GM23248 (cell line): ENCODE measurements around the gene GGA2. TPM values are rescaled to one million over a fixed set of nuclear protein-coding genes. Genes with fewer than 3 reads are reported as not detected.
"Not testable (repeated sequence)": the region's sequence is repeated elsewhere in the genome, so short reads cannot be mapped to it uniquely, and the experiment has no call there.

Source experiments
- DNase-seq: peaks from one replicate; pipeline ENCODE4 v3.0.0-alpha.2; 2015
- H2AFZ ChIP-seq: fragments of 200-600 bp; sonication (generic); 2 replicates; pipeline ENCODE4 v1.6.1; 2016; ENCODE audit warnings: antibody characterized with exemption
- H3F3A ChIP-seq: fragments of 200-600 bp; sonication (generic); 2 replicates; pipeline ENCODE4 v1.6.1; 2016; ENCODE audit warnings: mild to moderate bottlenecking, antibody characterized with exemption, mixed run types; ENCODE audit not compliant: insufficient read depth
- H3K27ac ChIP-seq: fragments of 200-600 bp; sonication (generic); 2 replicates; pipeline ENCODE4 v1.5.1; 2016; ENCODE audit warnings: mild to moderate bottlenecking
- H3K27me3 ChIP-seq: fragments of 200-600 bp; sonication (generic); replicated peaks from 2 replicates; pipeline ENCODE4 v1.6.1; 2016; ENCODE audit warnings: mild to moderate bottlenecking; ENCODE audit not compliant: insufficient read depth
- H3K36me3 ChIP-seq: fragments of 200-600 bp; sonication (generic); 2 replicates; pipeline ENCODE4 v1.6.1; 2016; ENCODE audit warnings: low read depth, mild to moderate bottlenecking
- H3K4me1 ChIP-seq: fragments of 200-600 bp; sonication (generic); 2 replicates; pipeline ENCODE4 v1.6.1; 2016; ENCODE audit warnings: mild to moderate bottlenecking; ENCODE audit not compliant: insufficient read depth
- H3K4me2 ChIP-seq: fragments of 200-600 bp; sonication (generic); one replicate; pipeline ENCODE4 v1.6.1; 2016; ENCODE audit warnings: mild to moderate bottlenecking; ENCODE audit not compliant: unreplicated experiment
- H3K4me3 ChIP-seq: fragments of 200-600 bp; sonication (generic); 2 replicates; pipeline ENCODE4 v1.5.1; 2016; ENCODE audit warnings: mild to moderate bottlenecking
- H3K79me2 ChIP-seq: fragments of 200-600 bp; sonication (generic); 2 replicates; pipeline ENCODE4 v1.6.1; 2016; ENCODE audit warnings: mild to moderate bottlenecking; ENCODE audit not compliant: insufficient read depth
- H3K9ac ChIP-seq: fragments of 200-600 bp; sonication (generic); 2 replicates; pipeline ENCODE4 v1.6.1; 2016; ENCODE audit warnings: mild to moderate bottlenecking
- H3K9me2 ChIP-seq: fragments of 200-600 bp; sonication (generic); 2 replicates; pipeline ENCODE4 v1.6.1; 2016; ENCODE audit warnings: mixed run types, mild to moderate bottlenecking, moderate library complexity; ENCODE audit not compliant: insufficient read depth
- H3K9me3 ChIP-seq: fragments of 200-600 bp; sonication (generic); one replicate; pipeline ENCODE4 v1.6.1; 2017; ENCODE audit warnings: low read depth
- H4K20me1 ChIP-seq: fragments of 200-600 bp; sonication (generic); 2 replicates; pipeline ENCODE4 v1.6.0; 2016; ENCODE audit not compliant: insufficient read depth
- EZH2 ChIP-seq: fragments of 200-600 bp; sonication (generic); IDR thresholded peaks from 2 replicates; pipeline ENCODE4 v1.6.1; 2018; ENCODE audit warnings: antibody characterized with exemption, mild to moderate bottlenecking; ENCODE audit not compliant: insufficient read depth, poor library complexity, severe bottlenecking
- EZH2phosphoT487 ChIP-seq: fragments of 200-600 bp; sonication (generic); IDR thresholded peaks from 2 replicates; pipeline ENCODE4 v1.6.1; 2018; ENCODE audit warnings: antibody characterized with exemption, moderate library complexity, mild to moderate bottlenecking, low read depth; ENCODE audit not compliant: insufficient read depth
- WGBS, 2 experiments: methylation state at CpG; one replicate each; pipeline ENCODE4 v1.1.6; 2015 to 2017; ENCODE audit warnings: low lambda C conversion rate in 2 of 2, low coverage in 1 of 2; ENCODE audit errors: missing lambda C conversion rate in 2 of 2; 5-methylcytosine and 5-hydroxymethylcytosine counted together
- in situ Hi-C: fragments of 300-500 bp; cut with MboI; formaldehyde crosslinking; loops from 2 replicates; pipeline ENCODE4 v1.15.0; 2020
- polyA plus RNA-seq: library from polyadenylated mRNA; unstranded; fragments of >200 nt; fragmentation: Nextera tagmentation; extraction: Ambion mirVana; gene quantifications from 2 replicates; pipeline ENCODE4 v1.2.1, GENCODE V29; 2016
- total RNA-seq: library from RNA; depleted of rRNA; stranded (reverse); fragments of >200 nt; shearing (Covaris generic); gene quantifications from 2 replicates; pipeline ENCODE4 v1.2.3, GENCODE V29; 2014

The GGA2 gene
- total and polyA plus RNA-seq, 2 experiments from 2014 or later = 9.6 to 17.7 TPM

DNA sequence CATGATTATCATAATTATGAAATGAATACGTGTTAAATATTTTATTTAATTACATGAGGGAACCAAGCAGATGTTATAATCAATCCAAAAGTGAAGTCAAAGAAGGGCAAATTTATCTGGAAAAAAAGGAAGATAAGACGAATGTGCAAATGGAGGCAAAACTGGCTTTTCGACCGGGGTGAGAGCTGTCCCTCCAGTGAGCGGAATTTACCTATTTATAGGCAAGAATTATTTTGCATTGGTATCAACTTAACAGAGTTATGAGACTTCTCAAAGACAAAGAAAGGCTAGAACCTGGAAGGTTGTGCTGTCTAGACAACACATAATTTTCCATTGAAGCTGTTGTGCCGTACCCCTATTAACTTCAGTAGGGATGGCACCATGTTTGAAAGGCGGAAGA lies 1.4 kb upstream of the GGA2 start:
- no peaks in the 10 kb centered on the region for H3K36me3 ChIP-seq
- H2AFZ ChIP-seq = no peak overlapping the region
- H3K9me3 ChIP-seq = no peaks in the 10 kb centered on the region
- no peak overlapping the region for H3K27ac ChIP-seq
- no peak overlapping the region for H3K4me2 ChIP-seq
- peaks cover 10% of the 10 kb centered on the region; the same call in 1 of the 2 replicates for H4K20me1 ChIP-seq
- H3F3A ChIP-seq = no peaks in the 10 kb centered on the region
- H3K9ac ChIP-seq = no peak overlapping the region
- TF ChIP-seq EZH2phosphoT487 (no peak), EZH2 (no peak)
- H3K79me2 ChIP-seq = peaks cover 27% of the 10 kb centered on the region
- 93 to 95% methylated on average over 7 of the region's 7 CpGs for WGBS, 2 experiments
- no peaks in the 10 kb centered on the region for H3K9me2 ChIP-seq
- no peaks in the 10 kb centered on the region for H3K27me3 ChIP-seq
- DNase-seq = no peak
- H3K4me1 ChIP-seq = peaks cover 13% of the 10 kb centered on the region; the same call in 1 of the 2 replicates
- in situ Hi-C loops = no loop called here
- H3K4me3 ChIP-seq = no peak overlapping the region

DNA sequence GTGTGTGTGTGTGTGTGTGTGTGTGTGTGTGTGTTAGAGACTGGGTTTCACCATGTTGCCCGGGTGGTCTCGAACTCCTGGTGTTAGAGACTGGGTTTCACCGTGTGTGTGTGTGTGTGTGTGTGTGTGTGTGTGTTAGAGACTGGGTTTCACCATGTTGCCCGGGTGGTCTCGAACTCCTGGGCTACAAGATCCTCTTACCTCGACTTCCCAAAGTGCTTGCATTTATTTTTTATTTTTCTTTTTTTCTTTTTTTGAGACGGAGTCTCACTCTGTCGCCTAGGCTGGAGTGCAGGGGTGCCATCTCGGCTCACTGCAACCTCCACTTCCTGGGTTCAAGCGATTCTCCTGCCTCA lies 599 bp upstream of the GGA2 start:
- peak overlapping the region; percentile 81 for H3K9ac ChIP-seq
- H3K79me2 ChIP-seq = peaks cover 33% of the 10 kb centered on the region
- DNase-seq, H3K36me3 ChIP-seq, H3K27ac ChIP-seq, H3K9me3 ChIP-seq, H3K9me2 ChIP-seq, in situ Hi-C loops, H3F3A ChIP-seq, H3K27me3 ChIP-seq: not testable (repeated sequence)
- peaks cover 13% of the 10 kb centered on the region; the same call in 1 of the 2 replicates for H4K20me1 ChIP-seq
- peak overlapping the region; percentile 96 for H3K4me2 ChIP-seq
- H3K4me1 ChIP-seq = peaks cover 13% of the 10 kb centered on the region
- H3K4me3 ChIP-seq = peak overlapping the region; percentile 79
- peak overlapping the region; percentile 76 for H2AFZ ChIP-seq
- WGBS, 2 experiments = 66 to 78% methylated on average over 6 to 10 of the region's 10 CpGs

DNA sequence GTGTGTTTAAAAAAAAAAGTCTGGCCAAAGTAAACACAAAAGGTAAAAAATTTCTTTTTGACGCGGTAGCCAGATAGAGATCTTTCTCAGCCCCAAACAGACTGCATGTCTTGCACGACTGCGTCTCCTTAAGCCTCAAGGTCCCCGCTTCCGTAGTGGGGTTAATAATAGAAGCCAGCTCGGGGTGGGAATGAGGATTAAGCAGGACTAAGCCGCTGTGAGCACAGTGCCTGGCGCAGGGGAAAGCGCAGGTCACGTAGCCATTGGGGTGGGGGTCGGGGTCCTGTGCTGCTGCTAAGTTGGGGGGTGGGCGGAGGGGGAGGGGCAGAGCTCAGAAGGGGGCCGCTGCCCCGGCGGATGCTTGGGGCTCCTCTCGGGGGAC lies 521 bp downstream of the GGA2 start:
- Histone ChIP-seq H4K20me1 (peaks cover 13% of the 10 kb centered on the region; the same call in 1 of the 2 replicates), H3K27me3 (no peaks in the 10 kb centered on the region), H3K4me1 (peaks cover 19% of the 10 kb centered on the region), H3K9me3 (no peaks in the 10 kb centered on the region), H3K9ac (peak overlapping the region; percentile 81), H3F3A (peaks cover 16% of the 10 kb centered on the region), H2AFZ (peak overlapping the region; percentile 76; the same call in 1 of the 2 replicates), H3K4me3 (peak overlapping the region; percentile 79), H3K4me2 (peak overlapping the region; percentile 96), H3K9me2 (no peaks in the 10 kb centered on the region), H3K36me3 (no peaks in the 10 kb centered on the region), H3K79me2 (peaks cover 33% of the 10 kb centered on the region), H3K27ac (no peak overlapping the region)
- in situ Hi-C loops = no loop called here
- 1 to 2% methylated on average over 10 to 14 of the region's 17 CpGs for WGBS, 2 experiments
- TF ChIP-seq EZH2phosphoT487 (no peak), EZH2 (no peak)
- peak; percentile 71 for DNase-seq

DNA sequence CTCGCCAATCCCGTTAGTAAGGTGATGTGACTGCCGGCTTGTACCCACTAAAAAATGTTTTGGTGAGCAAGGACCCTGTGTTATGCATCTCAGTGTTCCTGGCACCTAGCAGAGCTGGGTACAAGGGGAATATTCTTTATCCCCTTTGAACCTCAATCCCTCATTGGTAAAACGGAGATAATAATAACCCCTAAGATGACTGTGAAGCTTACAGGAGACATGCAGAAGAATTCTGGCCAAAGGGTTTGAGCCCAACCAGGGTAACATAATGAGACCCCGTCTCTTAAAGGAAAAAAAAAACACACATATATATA lies 896 bp downstream of the GGA2 start:
- H3K9ac ChIP-seq = peak overlapping the region; percentile 81
- no peaks in the 10 kb centered on the region for H3K36me3 ChIP-seq
- H3F3A ChIP-seq = peaks cover 18% of the 10 kb centered on the region
- no peak for DNase-seq
- H3K4me2 ChIP-seq = peak overlapping the region; percentile 96
- WGBS, 2 experiments = 0 to 1% methylated on average over 5 of the region's 5 CpGs
- peaks cover 33% of the 10 kb centered on the region for H3K79me2 ChIP-seq
- H4K20me1 ChIP-seq = peaks cover 15% of the 10 kb centered on the region; the same call in 1 of the 2 replicates
- H3K9me3 ChIP-seq = no peaks in the 10 kb centered on the region
- no peaks in the 10 kb centered on the region for H3K9me2 ChIP-seq
- H3K27ac ChIP-seq = no peak overlapping the region
- 0 out of 2 replicates have a peak overlapping the region, but pooled peaks have one; percentile 4 for H2AFZ ChIP-seq
- no peaks in the 10 kb centered on the region for H3K27me3 ChIP-seq
- in situ Hi-C loops = no loop called here
- peaks cover 21% of the 10 kb centered on the region for H3K4me1 ChIP-seq
- peak overlapping the region; percentile 79 for H3K4me3 ChIP-seq
- TF ChIP-seq EZH2 (no peak), EZH2phosphoT487 (no peak)
